Nephron (organoid): ENCODE results near the gene CCDC121.

Source experiments
- H3K27ac Mint-ChIP-seq, 3 experiments: 2 replicates each; pipeline ENCODE4 v1.8.0; 2020; ENCODE audit warnings: mixed read lengths in 3 of 3, mild to moderate bottlenecking in 2 of 3, moderate library complexity in 1 of 3
- H3K27me3 Mint-ChIP-seq: 2 replicates; pipeline ENCODE4 v1.8.0; 2021; ENCODE audit warnings: low read depth, mild to moderate bottlenecking, moderate library complexity, mixed read lengths
- H3K36me3 Mint-ChIP-seq: 2 replicates; pipeline ENCODE4 v1.8.0; 2020; ENCODE audit warnings: low read depth, mixed read lengths
- H3K4me1 Mint-ChIP-seq: 2 replicates; pipeline ENCODE4 v1.8.0; 2020; ENCODE audit warnings: mixed read lengths
- H3K4me3 Mint-ChIP-seq, 3 experiments: 2 replicates each; pipeline ENCODE4 v1.8.0; 2020; ENCODE audit warnings: mild to moderate bottlenecking in 3 of 3, mixed read lengths in 3 of 3, moderate library complexity in 2 of 3
- H3K9me3 Mint-ChIP-seq: 2 replicates; pipeline ENCODE4 v1.8.0; 2020; ENCODE audit warnings: mixed read lengths
- CTCF ChIP-seq, 3 experiments: fragments of 200-600 bp; sonication (generic); IDR thresholded peaks; one replicate each; pipeline ENCODE4 v1.5.0; 2021; ENCODE audit warnings: antibody characterized with exemption in 3 of 3; ENCODE audit not compliant: unreplicated experiment in 3 of 3

CCDC121 gene

DNA sequence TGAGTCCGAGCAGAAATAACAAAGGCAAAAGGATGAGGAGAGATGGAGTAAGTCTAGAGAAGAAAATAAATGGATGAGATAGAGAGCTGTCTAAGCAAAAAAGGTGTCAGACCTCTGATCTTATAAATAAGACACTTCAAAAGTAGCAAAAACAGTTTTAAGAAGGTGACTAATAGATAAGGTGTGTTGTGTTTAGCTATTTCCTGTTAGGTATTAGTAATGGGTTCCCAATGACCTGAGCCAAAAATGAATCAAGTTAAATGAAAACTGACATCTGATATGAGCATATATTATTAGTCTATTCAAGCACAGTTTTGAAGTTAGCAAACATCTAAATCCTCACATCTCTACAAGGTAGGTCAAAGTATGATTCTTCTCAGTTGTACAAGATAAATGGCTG, 24.0 kb upstream of the CCDC121 start:
- H3K36me3 Mint-ChIP-seq = peaks cover 72% of the 10 kb centered on the region

DNA sequence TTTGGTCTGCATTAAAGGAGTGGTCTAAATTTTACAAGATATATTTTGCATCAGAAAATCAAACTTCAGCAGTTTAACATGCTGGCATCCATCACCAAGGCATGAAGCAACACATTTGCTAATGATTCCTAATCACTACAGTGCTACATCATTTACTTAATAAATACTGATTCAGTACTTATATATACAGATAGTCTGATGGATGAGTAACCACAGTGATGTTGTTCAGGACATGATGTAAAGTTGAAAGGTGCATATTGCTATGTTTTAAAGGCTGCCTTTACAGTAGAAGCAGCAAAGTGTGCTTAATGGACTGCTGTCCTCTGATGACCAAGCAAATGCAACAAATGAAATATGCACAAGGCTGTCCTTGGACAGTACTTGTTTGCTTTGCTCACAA, 23.5 kb upstream of the CCDC121 start:
- no peaks in the 10 kb centered on the region for H3K4me1 Mint-ChIP-seq
- no peaks in the 10 kb centered on the region for H3K9me3 Mint-ChIP-seq
- no peaks in the 10 kb centered on the region for H3K27me3 Mint-ChIP-seq
- H3K27ac Mint-ChIP-seq = no peak overlapping the region
- H3K36me3 Mint-ChIP-seq = peaks cover 72% of the 10 kb centered on the region
- H3K4me3 Mint-ChIP-seq = no peak overlapping the region
- no peak for TF ChIP-seq CTCF (IDR thresholded peaks at IDR 0.05; ENCODE audit: unreplicated experiment in 3 of 3)

More for the DNA sequence above, 24.0 kb upstream of the CCDC121 start:
- H3K4me1 Mint-ChIP-seq = no peaks in the 10 kb centered on the region
- H3K4me3 Mint-ChIP-seq = no peak overlapping the region
- no peak overlapping the region for H3K27ac Mint-ChIP-seq
- no peak for TF ChIP-seq CTCF (IDR thresholded peaks at IDR 0.05; ENCODE audit: unreplicated experiment in 3 of 3)
- H3K27me3 Mint-ChIP-seq = no peaks in the 10 kb centered on the region
- H3K9me3 Mint-ChIP-seq = no peaks in the 10 kb centered on the region

DNA sequence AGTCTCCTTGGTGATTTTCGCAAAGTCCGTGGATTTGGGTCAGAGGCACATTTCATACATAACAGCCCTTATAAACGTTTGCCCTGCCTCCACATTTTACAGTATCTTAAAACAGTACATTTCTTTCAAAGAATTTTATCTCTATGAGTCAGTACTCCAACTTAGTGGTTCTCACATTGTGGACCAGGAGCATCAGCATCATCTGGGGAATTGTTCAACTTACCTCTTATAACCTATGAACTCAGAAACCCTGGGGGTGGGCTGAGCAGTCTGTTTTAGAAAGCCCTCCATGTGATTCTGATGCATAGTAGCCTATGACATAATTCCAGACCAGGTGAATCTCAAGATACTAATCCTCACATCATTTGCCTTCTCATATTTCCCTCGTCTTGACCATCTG, 22.2 kb upstream of the CCDC121 start:
- Mint-ChIP-seq H3K9me3 (no peaks in the 10 kb centered on the region), H3K4me3 (no peak overlapping the region), H3K27ac (no peak overlapping the region), H3K36me3 (peaks cover 68% of the 10 kb centered on the region), H3K4me1 (no peaks in the 10 kb centered on the region), H3K27me3 (no peaks in the 10 kb centered on the region)
- TF ChIP-seq CTCF (IDR thresholded peaks at IDR 0.05; ENCODE audit: unreplicated experiment in 3 of 3) = no peak

DNA sequence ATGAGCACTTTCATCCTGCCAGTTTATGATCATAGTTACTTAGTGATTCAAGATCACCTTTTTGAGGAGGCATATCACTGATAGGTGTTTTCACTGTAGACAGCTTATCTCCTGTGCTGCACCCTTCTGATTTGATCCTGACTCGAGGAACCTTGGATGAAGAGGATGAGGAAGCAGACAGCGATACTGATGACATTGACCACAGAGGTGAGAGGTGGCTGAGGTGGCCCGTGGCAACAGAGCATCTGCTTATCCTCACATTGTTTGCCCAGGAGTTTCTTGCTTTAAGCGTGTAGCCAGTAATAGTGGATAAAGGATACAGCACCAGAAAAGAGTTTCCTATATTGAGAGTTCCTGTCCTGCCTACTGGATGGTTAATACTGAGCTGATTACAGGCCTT, 18.9 kb upstream of the CCDC121 start:
- no peak overlapping the region for H3K4me3 Mint-ChIP-seq
- no peak overlapping the region for H3K27ac Mint-ChIP-seq
- no peaks in the 10 kb centered on the region for H3K4me1 Mint-ChIP-seq
- peaks cover 54% of the 10 kb centered on the region for H3K36me3 Mint-ChIP-seq
- no peaks in the 10 kb centered on the region for H3K9me3 Mint-ChIP-seq
- no peak for TF ChIP-seq CTCF (IDR thresholded peaks at IDR 0.05; ENCODE audit: unreplicated experiment in 3 of 3)
- no peaks in the 10 kb centered on the region for H3K27me3 Mint-ChIP-seq

DNA sequence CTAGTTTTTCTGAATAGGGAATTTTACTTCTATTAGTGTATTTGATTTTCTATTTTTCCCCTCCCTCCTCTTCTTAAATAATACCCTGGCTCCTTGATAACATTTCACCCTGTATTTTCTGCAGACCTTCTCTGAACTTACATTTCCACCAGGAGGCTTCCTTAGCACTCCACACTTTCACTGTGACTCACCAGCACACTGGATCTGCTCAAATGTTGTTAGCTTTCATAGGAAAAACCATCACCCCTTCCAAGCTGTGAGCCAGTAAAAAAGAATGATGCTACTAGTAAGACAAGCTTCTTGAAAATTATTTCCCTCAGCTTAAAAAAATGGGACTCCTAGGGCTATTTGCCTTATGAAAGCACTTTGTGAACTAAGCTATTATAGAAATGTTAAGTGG, 18.5 kb upstream of the CCDC121 start:
- peaks cover 50% of the 10 kb centered on the region for H3K36me3 Mint-ChIP-seq
- no peaks in the 10 kb centered on the region for H3K27me3 Mint-ChIP-seq
- H3K27ac Mint-ChIP-seq = no peak overlapping the region
- no peaks in the 10 kb centered on the region for H3K4me1 Mint-ChIP-seq
- no peak overlapping the region for H3K4me3 Mint-ChIP-seq
- TF ChIP-seq CTCF (IDR thresholded peaks at IDR 0.05; ENCODE audit: unreplicated experiment in 3 of 3) = no peak
- no peaks in the 10 kb centered on the region for H3K9me3 Mint-ChIP-seq

DNA sequence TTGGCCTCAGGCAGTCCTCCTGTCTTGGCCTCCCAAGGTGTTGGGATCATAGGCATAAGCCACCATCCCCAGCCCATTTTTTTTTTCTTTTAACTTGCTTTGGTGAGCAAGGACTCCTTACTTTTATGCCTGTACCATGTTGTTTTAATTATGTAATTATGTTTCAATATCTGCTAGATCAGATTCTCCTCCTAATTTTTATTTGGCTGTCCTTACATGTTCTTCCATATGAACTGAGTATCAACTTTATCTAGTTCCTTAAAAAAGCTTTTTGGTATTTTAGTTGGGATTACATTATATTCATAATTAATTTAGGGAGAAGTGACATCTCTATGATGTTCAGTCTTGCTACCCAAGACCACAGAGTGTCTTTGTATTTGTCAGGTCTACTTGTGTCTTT, 16.4 kb upstream of the CCDC121 start:
- H3K4me1 Mint-ChIP-seq = no peaks in the 10 kb centered on the region
- H3K9me3 Mint-ChIP-seq = no peaks in the 10 kb centered on the region
- H3K36me3 Mint-ChIP-seq = peaks cover 53% of the 10 kb centered on the region
- no peak overlapping the region for H3K27ac Mint-ChIP-seq
- H3K4me3 Mint-ChIP-seq = no peak overlapping the region
- TF ChIP-seq CTCF (IDR thresholded peaks at IDR 0.05; ENCODE audit: unreplicated experiment in 3 of 3) = no peak
- no peaks in the 10 kb centered on the region for H3K27me3 Mint-ChIP-seq
